Gastrocnemius medialis (tissue), 4 donors: ENCODE measurements around the gene ZNF740. TPM values are rescaled to one million over a fixed set of nuclear protein-coding genes. Genes with fewer than 3 reads are reported as not detected.
"Not testable (repeated sequence)": the region's sequence is repeated elsewhere in the genome, so short reads cannot be mapped to it uniquely, and the experiment has no call there.

Experiments used
- ATAC-seq, 2 donors: fragments of 150-250 bp; one replicate each; pipeline ENCODE4 v1.9.1; 2016
- DNase-seq, 2 donors: peaks; one replicate each; pipeline ENCODE4 v3.0.0-alpha.2; 2019
- H3K27ac ChIP-seq, 4 donors: fragments of 200-600 bp; sonication (generic); 1 replicate in 1 of 4; 2 replicates in 3 of 4; pipeline ENCODE4 v1.5.1; 2016 to 2018; ENCODE audit warnings: mild to moderate bottlenecking in 2 of 4, moderate library complexity in 1 of 4
- H3K27me3 ChIP-seq, 3 donors: fragments of 200-600 bp; sonication (generic) in 2 of 3; 1 replicate in 1 of 3; 2 replicates in 2 of 3; pipeline versions ENCODE4 v1.5.1 to v1.6.0; 2016 to 2019; ENCODE audit warnings: mild to moderate bottlenecking in 1 of 3, moderate library complexity in 1 of 3
- H3K36me3 ChIP-seq, 2 donors: fragments of 200-600 bp; sonication (generic) in 1 of 2; one replicate each; pipeline ENCODE4 v1.5.1; 2017 to 2018
- H3K4me1 ChIP-seq, 2 donors: fragments of 200-600 bp; sonication (generic) in 1 of 2; one replicate each; pipeline ENCODE4 v1.5.1; 2016 to 2017; ENCODE audit warnings: mild to moderate bottlenecking in 2 of 2
- H3K4me3 ChIP-seq, 4 donors: fragments of 200-600 bp; sonication (generic) in 3 of 4; 1 replicate in 1 of 4; 2 replicates in 3 of 4; pipeline ENCODE4 v1.5.1; 2016 to 2019; ENCODE audit warnings: mild to moderate bottlenecking in 2 of 4
- H3K9me3 ChIP-seq, 3 donors: fragments of 200-600 bp; sonication (generic) in 2 of 3; 1 replicate in 1 of 3; 2 replicates in 2 of 3; pipeline ENCODE4 v1.5.1; 2016 to 2019
- POLR2A ChIP-seq, 2 donors: fragments of 450-650 bp; IDR thresholded peaks; one replicate each; pipeline ENCODE4 v1.6.1; 2017; ENCODE audit warnings: antibody characterized with exemption in 2 of 2, mild to moderate bottlenecking in 2 of 2, moderate library complexity in 2 of 2
- in situ Hi-C, 4 donors: fragments of 200-750 bp; cut with MboI; loops; one replicate each; pipeline versions ENCODE4 v1.15.0 to v1.8.0; 2017; ENCODE audit warnings: low sequenced_read_pairs in 4 of 4
- intact Hi-C: fragments of 100-400 bp; cut with DNase I; formaldehyde crosslinking; loops from one replicate; pipeline ENCODE4 v1.15.1; 2023; ENCODE audit warnings: low total_unique reads
- total RNA-seq, 4 donors: library from RNA; depleted of rRNA; stranded (reverse); fragments of >200 nt; gene quantifications; one replicate each; pipeline versions ENCODE4 v1.1.0 to v1.2.3, GENCODE V29; 2016
- TF ChIP-seq, protein P1 (sequence below), 5 experiments: fragments of 450-650 bp in 3 of 5; fragments of 200-600 bp in 2 of 5; sonication (generic) in 2 of 5; IDR thresholded peaks in 4 of 5; conservative IDR thresholded peaks in 1 of 5; 1 replicate in 4 of 5; 2 replicates in 1 of 5; pipeline ENCODE4 v1.5.1; 2016 to 2019; ENCODE audit warnings: antibody characterized with exemption in 5 of 5, mild to moderate bottlenecking in 3 of 5, moderate library complexity in 3 of 5

ZNF740 gene
- total RNA-seq, 4 donors from 2014 or later, result 4.1 to 7.4 (median 5.0) TPM

DNA sequence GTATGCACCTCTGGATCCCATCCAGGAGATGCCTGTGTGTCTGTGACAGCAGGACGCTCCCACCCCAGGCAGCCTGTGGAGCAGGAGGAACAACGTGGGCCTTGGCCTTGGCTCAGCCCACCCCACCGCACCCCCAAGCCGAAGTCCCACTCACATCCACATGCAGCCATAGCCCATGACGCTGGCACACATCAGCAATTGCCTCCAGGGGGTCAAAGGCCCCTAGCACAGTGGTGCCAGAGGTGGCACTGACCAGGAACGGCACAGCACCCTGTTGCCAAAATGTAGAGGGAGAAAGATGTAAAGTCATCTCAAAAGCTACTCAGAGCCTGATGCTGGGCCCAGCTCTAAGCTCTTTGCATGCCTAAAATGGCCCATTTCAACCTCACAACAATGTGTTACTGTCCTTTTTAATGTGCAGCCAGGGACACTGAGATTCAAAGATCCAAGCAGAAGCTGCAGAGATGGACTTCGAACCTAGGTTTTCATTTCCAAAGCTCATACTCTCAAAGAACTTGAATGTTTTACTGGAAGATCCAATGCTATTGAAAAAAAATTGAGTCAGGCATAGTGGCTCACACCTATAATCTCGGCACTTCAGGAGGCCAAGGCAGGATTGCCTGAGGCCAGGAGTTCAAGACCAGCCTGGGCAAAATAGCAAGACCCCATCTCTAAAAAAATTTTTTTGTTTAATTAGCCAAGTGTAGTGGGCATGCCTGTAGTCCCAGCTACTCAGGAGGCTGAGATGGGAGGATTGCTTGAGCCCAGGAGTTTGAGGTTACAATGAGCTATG, 19.2 kb upstream of the ZNF740 start:
- no peak overlapping the region for H3K4me3 ChIP-seq
- intact Hi-C loops (no loop called here), in situ Hi-C loops (no loop called here)
- H3K36me3 ChIP-seq, result peaks cover 0 to 8% of the 10 kb centered on the region in 2 donors
- no peak overlapping the region for H3K27ac ChIP-seq
- no peaks in the 10 kb centered on the region for H3K9me3 ChIP-seq
- no peaks in the 10 kb centered on the region for H3K4me1 ChIP-seq
- H3K27me3 ChIP-seq, result no peaks in the 10 kb centered on the region
- ATAC-seq, result no peak
- no peak for DNase-seq
- TF ChIP-seq, protein P1, sequence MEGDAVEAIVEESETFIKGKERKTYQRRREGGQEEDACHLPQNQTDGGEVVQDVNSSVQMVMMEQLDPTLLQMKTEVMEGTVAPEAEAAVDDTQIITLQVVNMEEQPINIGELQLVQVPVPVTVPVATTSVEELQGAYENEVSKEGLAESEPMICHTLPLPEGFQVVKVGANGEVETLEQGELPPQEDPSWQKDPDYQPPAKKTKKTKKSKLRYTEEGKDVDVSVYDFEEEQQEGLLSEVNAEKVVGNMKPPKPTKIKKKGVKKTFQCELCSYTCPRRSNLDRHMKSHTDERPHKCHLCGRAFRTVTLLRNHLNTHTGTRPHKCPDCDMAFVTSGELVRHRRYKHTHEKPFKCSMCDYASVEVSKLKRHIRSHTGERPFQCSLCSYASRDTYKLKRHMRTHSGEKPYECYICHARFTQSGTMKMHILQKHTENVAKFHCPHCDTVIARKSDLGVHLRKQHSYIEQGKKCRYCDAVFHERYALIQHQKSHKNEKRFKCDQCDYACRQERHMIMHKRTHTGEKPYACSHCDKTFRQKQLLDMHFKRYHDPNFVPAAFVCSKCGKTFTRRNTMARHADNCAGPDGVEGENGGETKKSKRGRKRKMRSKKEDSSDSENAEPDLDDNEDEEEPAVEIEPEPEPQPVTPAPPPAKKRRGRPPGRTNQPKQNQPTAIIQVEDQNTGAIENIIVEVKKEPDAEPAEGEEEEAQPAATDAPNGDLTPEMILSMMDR (IDR thresholded peaks at IDR 0.05 in 4 of 5, conservative IDR thresholded peaks at IDR 0.05 in 1 of 5), result no peak
- no peak for TF ChIP-seq POLR2A (IDR thresholded peaks at IDR 0.05)

GRCh38 chr12:53163008-53163407, 17.5 kb upstream of the ZNF740 start:
- DNase-seq, H3K36me3 ChIP-seq, in situ Hi-C loops, ATAC-seq, H3K4me3 ChIP-seq, H3K4me1 ChIP-seq, H3K9me3 ChIP-seq, intact Hi-C loops, H3K27me3 ChIP-seq, H3K27ac ChIP-seq: not testable (repeated sequence)

DNA sequence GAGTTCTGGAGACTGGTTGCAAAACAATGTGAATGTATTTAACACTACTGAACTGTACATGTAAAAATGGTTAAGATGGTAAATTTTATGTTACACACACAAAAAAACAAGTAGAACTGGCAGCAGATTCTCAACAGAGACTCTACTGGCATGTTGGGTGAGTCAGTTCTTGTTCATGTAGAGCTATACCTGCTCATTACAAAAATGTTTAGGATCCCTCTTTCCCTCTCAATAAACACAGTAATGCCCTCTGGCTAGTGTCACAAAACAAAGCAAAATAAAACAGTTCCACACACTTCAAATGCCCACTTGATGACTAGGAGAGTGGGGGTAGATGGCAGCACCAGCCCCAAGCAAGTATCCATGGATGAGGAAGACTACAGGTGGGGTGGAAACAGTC, 13.7 kb upstream of the ZNF740 start:
- Histone ChIP-seq H3K27ac (no peak overlapping the region), H3K9me3 (no peaks in the 10 kb centered on the region), H3K36me3 (no peaks in the 10 kb centered on the region), H3K27me3 (no peaks in the 10 kb centered on the region), H3K4me3 (no peak overlapping the region), H3K4me1 (no peaks in the 10 kb centered on the region)
- intact Hi-C loops (no loop called here), in situ Hi-C loops (no loop called here)
- ATAC-seq, result no peak
- TF ChIP-seq, protein P1 (IDR thresholded peaks at IDR 0.05 in 4 of 5, conservative IDR thresholded peaks at IDR 0.05 in 1 of 5), result no peak
- no peak for TF ChIP-seq POLR2A (IDR thresholded peaks at IDR 0.05)
- no peak for DNase-seq

DNA sequence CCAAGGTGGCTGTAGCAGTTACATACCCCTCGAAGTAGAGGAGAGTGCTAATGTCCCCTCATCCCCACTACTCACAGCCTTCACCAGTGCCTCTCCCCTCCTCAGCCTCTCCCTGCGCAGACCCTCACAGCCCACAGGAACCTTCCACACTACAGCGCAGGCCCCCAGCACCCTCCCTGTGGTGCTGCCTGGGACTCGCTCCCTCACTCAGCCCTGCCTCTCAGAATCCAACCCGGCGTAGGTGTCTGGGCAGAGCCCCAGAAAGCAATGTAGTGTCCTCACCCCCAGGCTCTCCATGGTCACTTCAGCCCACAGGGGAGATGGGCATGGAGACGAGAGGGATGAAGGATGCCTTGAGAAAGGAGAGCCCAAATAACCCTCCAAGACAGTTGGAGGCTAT, 10.9 kb upstream of the ZNF740 start:
- H3K36me3 ChIP-seq, result no peaks in the 10 kb centered on the region

DNA sequence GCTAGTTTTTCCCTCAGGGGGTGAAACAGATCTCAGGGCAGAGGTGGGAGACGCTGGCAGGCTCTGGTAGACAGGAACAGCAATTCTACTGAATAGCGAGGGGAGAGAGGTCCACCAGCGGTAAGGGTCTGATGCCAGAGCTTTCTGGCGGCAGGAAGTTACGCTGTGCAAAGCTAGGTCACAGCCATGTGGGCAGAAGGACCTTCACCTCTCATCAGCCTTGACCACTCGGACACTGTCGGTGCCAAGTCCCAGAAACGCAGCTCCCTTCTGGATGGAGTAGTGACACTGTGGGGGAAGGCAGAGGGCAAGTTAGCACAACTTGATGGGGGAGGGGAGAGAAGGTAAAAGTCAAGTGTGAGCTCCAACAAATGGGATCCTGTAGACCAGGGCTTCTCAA, 10.3 kb upstream of the ZNF740 start:
- TF ChIP-seq, protein P1 (IDR thresholded peaks at IDR 0.05 in 4 of 5, conservative IDR thresholded peaks at IDR 0.05 in 1 of 5), result no peak
- Histone ChIP-seq H3K9me3 (no peaks in the 10 kb centered on the region), H3K27me3 (no peaks in the 10 kb centered on the region), H3K4me1 (no peaks in the 10 kb centered on the region), H3K36me3 (no peaks in the 10 kb centered on the region), H3K27ac (no peak overlapping the region), H3K4me3 (no peak overlapping the region)
- DNase-seq, result no peak
- ATAC-seq, result no peak
- in situ Hi-C loops, result no loop called here
- intact Hi-C loops, result no loop called here

More for the DNA sequence above, 10.9 kb upstream of the ZNF740 start:
- in situ Hi-C loops (no loop called here), intact Hi-C loops (no loop called here)
- no peaks in the 10 kb centered on the region for H3K27me3 ChIP-seq
- DNase-seq, result no peak
- H3K4me3 ChIP-seq, result no peak overlapping the region
- H3K9me3 ChIP-seq, result no peaks in the 10 kb centered on the region
- no peak overlapping the region for H3K27ac ChIP-seq
- ATAC-seq, result no peak
- no peaks in the 10 kb centered on the region for H3K4me1 ChIP-seq
- TF ChIP-seq POLR2A (IDR thresholded peaks at IDR 0.05), result no peak
- TF ChIP-seq, protein P1 (IDR thresholded peaks at IDR 0.05 in 4 of 5, conservative IDR thresholded peaks at IDR 0.05 in 1 of 5), result no peak
